Endothelial cell of umbilical vein (primary cell): ENCODE measurements around the gene OTOGL. TPM values are rescaled to one million over a fixed set of nuclear protein-coding genes. Genes with fewer than 3 reads are reported as not detected.

Experiments
- BruUV-seq: library from RNA; stranded (reverse); fragments of 400-500 nt; replicated peaks from 2 replicates; lab custom pipeline; 2021; lab: Mats Ljungman, UMichigan
- CTCF ChIA-PET: fragments of 300-600, 350-600 bp; sonication (Branson Sonifier 250); formaldehyde crosslinking; loops from one replicate; lab custom pipeline; 2021; ENCODE audit warnings: antibody characterized with exemption, inconsistent platforms; lab: Charles Lee
- POLR2A ChIA-PET: fragments of 300-600, 350-600 bp; sonication (Branson Sonifier 250); formaldehyde crosslinking; loops from one replicate; lab custom pipeline; 2021; ENCODE audit warnings: antibody characterized with exemption, inconsistent platforms; lab: Charles Lee
- DNase-seq: peaks from one replicate; pipeline ENCODE4 v3.0.0-alpha.2; 2011; ENCODE audit warnings: low read depth, low spot score
- FAIRE-seq: peaks from 2 replicates; lab custom pipeline; 2011; peaks lifted over from hg19 to GRCh38; lab: Jason Lieb, UNC
- H2AFZ ChIP-seq: 2 replicates; pipeline ENCODE4 v1.6.0; 2012; ENCODE audit warnings: low read depth, low read length, control low read depth, inconsistent platforms
- H3K27ac ChIP-seq: 2 replicates; pipeline ENCODE4 v1.5.1; 2011; ENCODE audit warnings: low read depth, mild to moderate bottlenecking, control low read depth, low read length, moderate library complexity; ENCODE audit not compliant: insufficient read depth
- H3K27me3 ChIP-seq, 2 experiments: 2 replicates each; pipeline versions ENCODE4 v1.6.0 to v1.6.1; 2011; ENCODE audit warnings: low read length in 2 of 2, mixed read lengths in 1 of 2; ENCODE audit not compliant: control insufficient read depth in 2 of 2, insufficient read depth in 2 of 2
- H3K36me3 ChIP-seq, 2 experiments: 2 replicates in 1 of 2; 3 replicates in 1 of 2; pipeline ENCODE4 v1.5.1; 2011; ENCODE audit warnings: low read length in 2 of 2, mild to moderate bottlenecking in 1 of 2, moderate library complexity in 1 of 2; ENCODE audit not compliant: control insufficient read depth in 2 of 2, insufficient read depth in 2 of 2; ENCODE audit errors: extremely low read depth in 1 of 2
- H3K4me1 ChIP-seq: 3 replicates; pipeline ENCODE4 v1.5.1; 2011; ENCODE audit warnings: mild to moderate bottlenecking, low read length; ENCODE audit not compliant: control insufficient read depth, insufficient read depth; ENCODE audit errors: extremely low read depth
- H3K4me2 ChIP-seq: 2 replicates; pipeline ENCODE4 v1.6.1; 2011; ENCODE audit warnings: low read length, control low read depth, mixed read lengths; ENCODE audit not compliant: insufficient read depth
- H3K4me3 ChIP-seq, 3 experiments: fragments of 200-600 bp in 1 of 3; sonication (generic), shearing (Covaris generic) in 1 of 3; replicated peaks in 1 of 3; 2 replicates each; pipeline ENCODE4 v1.5.1; 2011 to 2016; ENCODE audit warnings: control low read depth in 3 of 3, low read length in 3 of 3, mild to moderate bottlenecking in 2 of 3, inconsistent platforms in 1 of 3, low read depth in 1 of 3, moderate library complexity in 1 of 3; ENCODE audit not compliant: insufficient read depth in 1 of 3
- H3K79me2 ChIP-seq: 2 replicates; pipeline ENCODE4 v1.6.0; 2012; ENCODE audit warnings: low read length, inconsistent platforms; ENCODE audit not compliant: control insufficient read depth, insufficient read depth
- H3K9ac ChIP-seq: replicated peaks from 2 replicates; pipeline ENCODE3; 2011; ENCODE audit warnings: low read length, control low read depth; ENCODE audit not compliant: insufficient read depth; ENCODE audit errors: extremely low read depth
- H3K9me1 ChIP-seq: replicated peaks from 3 replicates; pipeline ENCODE4 v1.6.0; 2011; ENCODE audit warnings: mild to moderate bottlenecking, low read length; ENCODE audit not compliant: control insufficient read depth, insufficient read depth; ENCODE audit errors: extremely low read depth
- H3K9me3 ChIP-seq: replicated peaks from 2 replicates; pipeline ENCODE4 v1.5.1; 2012; ENCODE audit warnings: low read length, inconsistent platforms; ENCODE audit not compliant: control insufficient read depth, insufficient read depth
- H4K20me1 ChIP-seq: replicated peaks from 2 replicates; pipeline ENCODE3; 2011; ENCODE audit warnings: mild to moderate bottlenecking, low read length; ENCODE audit not compliant: control insufficient read depth, insufficient read depth; ENCODE audit errors: extremely low read depth
- CTCF ChIP-seq, 2 donors: IDR thresholded peaks; 1 replicate in 1 of 2; 2 replicates in 1 of 2; pipeline ENCODE4 v1.5.1; 2011; ENCODE audit warnings: low read length in 2 of 2, mild to moderate bottlenecking in 2 of 2, moderate library complexity in 2 of 2, control low read depth in 1 of 2, inconsistent platforms in 1 of 2, low read depth in 1 of 2; ENCODE audit not compliant: insufficient read depth in 1 of 2; ENCODE audit errors: extremely low read depth in 1 of 2
- GATA2 ChIP-seq: IDR thresholded peaks from 2 replicates; pipeline ENCODE4 v1.7.0; 2011; ENCODE audit warnings: low read depth, mild to moderate bottlenecking, moderate library complexity, mixed read lengths, low read length; ENCODE audit not compliant: insufficient read length, insufficient read depth
- JUN ChIP-seq: IDR thresholded peaks from 2 replicates; pipeline ENCODE4 v1.6.1; 2011; ENCODE audit warnings: borderline replicate concordance, low read depth; ENCODE audit not compliant: insufficient read length, insufficient read depth
- MAX ChIP-seq: IDR thresholded peaks from 2 replicates; pipeline ENCODE4 v1.6.1; 2011; ENCODE audit not compliant: insufficient read depth, insufficient read length
- POLR2AphosphoS5 ChIP-seq: IDR thresholded peaks from 2 replicates; pipeline ENCODE4 v1.6.1; 2012; ENCODE audit warnings: low read depth, mild to moderate bottlenecking, control low read depth, low read length, moderate library complexity; ENCODE audit not compliant: insufficient read depth
- dilution Hi-C: fragments of 300-500 bp; cut with MboI; formaldehyde crosslinking; loops from one replicate; pipeline ENCODE4 v1.15.0; 2019; ENCODE audit warnings: low sequenced_read_pairs; ENCODE audit not compliant: extremely low pct_ligation_motif_present
- intact Hi-C: fragments of 100-400 bp; cut with micrococcal nuclease; formaldehyde crosslinking; loops from one replicate; pipeline ENCODE4 v1.10.0; 2022
- polyA plus RNA-seq, 4 experiments: library from polyadenylated mRNA; depleted of rRNA in 3 of 4; stranded (reverse) in 3 of 4; unstranded in 1 of 4; fragments of >200 nt; gene quantifications; 2 replicates each; pipeline versions ENCODE4 v1.2.1 to v1.2.3, GENCODE V29; 2011 to 2012; ENCODE audit warnings: missing spikeins in 1 of 4
- total RNA-seq: library from RNA; stranded (reverse); gene quantifications from 2 replicates; pipeline ENCODE4 v1.2.3, GENCODE V29; 2021

The OTOGL gene
- total and polyA plus RNA-seq, 2 donors (not counting 3 experiments of a cell fraction or from before 2014, with no cell fraction given) = 1.4 to 2.0 TPM

GRCh38 chr12:80201908-80202307 is 102.6 kb downstream of the OTOGL start:
- H3K4me2 ChIP-seq = no peak overlapping the region
- no peaks in the 10 kb centered on the region for H3K27me3 ChIP-seq
- H3K4me1 ChIP-seq = no peaks in the 10 kb centered on the region
- H3K36me3 ChIP-seq = no peaks in the 10 kb centered on the region
- ChIA-PET POLR2A (no interaction called here), CTCF (interaction anchor here (0.8 to 6.9 kb wide), 2 partner anchors 17 to 68 kb away, joined by 4 to 89 read pairs; no protein-coding TSS in a partner anchor)
- no peak overlapping the region for H2AFZ ChIP-seq
- dilution Hi-C loops (no loop called here), intact Hi-C loops (no loop called here)
- H3K4me3 ChIP-seq = no peak overlapping the region
- H4K20me1 ChIP-seq = no peaks in the 10 kb centered on the region
- no TSS peak for BruUV-seq
- no peaks in the 10 kb centered on the region for H3K9me1 ChIP-seq
- H3K9ac ChIP-seq = no peak overlapping the region
- TF ChIP-seq POLR2AphosphoS5 (no peak), CTCF (IDR thresholded peaks at IDR 0.05; ENCODE audit: extremely low read depth in 1 of 2, insufficient read depth in 1 of 2, low read depth in 1 of 2, low read length in 2 of 2) (no peak), JUN (no peak), GATA2 (no peak), MAX (no peak)
- DNase-seq (no peak), FAIRE-seq (no peak)
- H3K27ac ChIP-seq = no peak overlapping the region
- no peaks in the 10 kb centered on the region for H3K9me3 ChIP-seq
- no peaks in the 10 kb centered on the region for H3K79me2 ChIP-seq
